Fibroblast of the aortic adventitia (primary cell): Measurements from ENCODE around the gene ZNF385C. TPM values are rescaled to one million over a fixed set of nuclear protein-coding genes. Genes with fewer than 3 reads are reported as not detected.

ENCODE experiments used
- DNase-seq: peaks from one replicate; pipeline ENCODE4 v3.0.0-alpha.2; 2010; ENCODE audit warnings: low read depth
- H3K4me3 ChIP-seq: 2 replicates; pipeline ENCODE4 v1.5.1; 2011; ENCODE audit warnings: low read depth, mild to moderate bottlenecking, control low read depth, low read length, moderate library complexity
- CTCF ChIP-seq: IDR thresholded peaks from 2 replicates; pipeline ENCODE4 v1.5.1; 2011; ENCODE audit warnings: mild to moderate bottlenecking, low read length, control low read depth, inconsistent platforms; ENCODE audit not compliant: insufficient read depth
- total RNA-seq: library from RNA; depleted of rRNA; stranded (reverse); fragments of >200 nt; gene quantifications from 2 replicates; pipeline ENCODE4 v1.2.3, GENCODE V29; 2012; ENCODE audit warnings: low replicate concordance

The ZNF385C gene
- total RNA-seq, 1 donor: not detected

GRCh38 chr17:42052346-42052877, 45.9 kb downstream of the ZNF385C start:
- no peak for DNase-seq
- no peak for TF ChIP-seq CTCF
- no peak overlapping the region for H3K4me3 ChIP-seq

- no peak overlapping the region for H3K4me3 ChIP-seq
- TF ChIP-seq CTCF: no peak
- no peak for DNase-seq
These were observed 46.6 kb downstream of the ZNF385C start for GRCh38 chr17:42051645-42052044.

- DNase-seq: no peak
- no peak for TF ChIP-seq CTCF
- H3K4me3 ChIP-seq: peak overlapping the region; percentile 25
These were observed 47.3 kb downstream of the ZNF385C start for GRCh38 chr17:42051013-42051400.

GRCh38 chr17:42050393-42051012, 47.8 kb downstream of the ZNF385C start, which contains the start of gene C17orf113:
C17orf113 (minus strand) TSS chr17:42050601; CDS start chr17:42043376, 7,225 bp downstream.
- peak; percentile 43 for TF ChIP-seq CTCF
- peak within 1 kb of the TSS; percentile 55 for H3K4me3 ChIP-seq
- no peak for DNase-seq

- H3K4me3 ChIP-seq: peak overlapping the region; percentile 55
- no peak for TF ChIP-seq CTCF
- DNase-seq: no peak
These were observed 48.4 kb downstream of the ZNF385C start for GRCh38 chr17:42049834-42050392.

GRCh38 chr17:42047343-42047742, 50.9 kb downstream of the ZNF385C start:
- no peak overlapping the region for H3K4me3 ChIP-seq
- TF ChIP-seq CTCF: no peak
- no peak for DNase-seq
